HCT116 (cell line): ENCODE measurements around the gene SHOC2.

Experiments
- CEBPB ChIP-seq: IDR thresholded peaks from 2 replicates; pipeline ENCODE4 v1.6.1; 2012; ENCODE audit warnings: low read depth
- EZH2 ChIP-seq: fragments of 200-600 bp; sonication (generic); IDR thresholded peaks from 2 replicates; pipeline ENCODE4 v1.6.1; 2017; ENCODE audit warnings: antibody characterized with exemption, mixed run types
- EZH2phosphoT487 ChIP-seq: fragments of 200-600 bp; IDR thresholded peaks from 2 replicates; pipeline ENCODE4 v1.6.1; 2018; ENCODE audit warnings: antibody characterized with exemption, borderline replicate concordance
- FOSL1 ChIP-seq: IDR thresholded peaks from 2 replicates; pipeline ENCODE4 v1.6.1; 2012; ENCODE audit warnings: low read depth
- JUND ChIP-seq: IDR thresholded peaks from 2 replicates; pipeline ENCODE4 v1.6.1; 2012
- MAX ChIP-seq: IDR thresholded peaks from 2 replicates; pipeline ENCODE4 v1.6.1; 2012
- POLR2A ChIP-seq: IDR thresholded peaks from 2 replicates; pipeline ENCODE4 v1.7.0; 2011; ENCODE audit warnings: borderline replicate concordance; ENCODE audit not compliant: insufficient read depth, insufficient read length; ENCODE audit errors: extremely low read depth
- POLR2AphosphoS5 ChIP-seq: IDR thresholded peaks from 2 replicates; pipeline ENCODE4 v1.6.1; 2011; ENCODE audit warnings: mild to moderate bottlenecking, low read depth, low read length, moderate library complexity
- REST ChIP-seq: IDR thresholded peaks from 2 replicates; pipeline ENCODE4 v1.6.1; 2012; ENCODE audit warnings: low read depth
- SIN3A ChIP-seq: IDR thresholded peaks from 2 replicates; pipeline ENCODE4 v1.6.1; 2012; ENCODE audit warnings: low read depth
- ZFX ChIP-seq: fragments of 450-650 bp; IDR thresholded peaks from 2 replicates; pipeline ENCODE4 v1.6.1; 2017
- ZNF274 ChIP-seq: fragments of 200-500 bp; sonication (Bioruptor generic); IDR thresholded peaks from 2 replicates; pipeline ENCODE4 v1.6.1; 2014; ENCODE audit warnings: mild to moderate bottlenecking, low read depth, low read length, inconsistent platforms
- TF ChIP-seq, protein P1 (sequence below), 3 experiments: fragments of 200-600 bp in 1 of 3; sonication (generic) in 1 of 3; IDR thresholded peaks in 2 of 3; conservative IDR thresholded peaks in 1 of 3; 2 replicates each; pipeline ENCODE4 v1.5.1; 2012 to 2017; ENCODE audit warnings: low read depth in 2 of 3, low read length in 2 of 3, antibody characterized with exemption in 1 of 3, borderline replicate concordance in 1 of 3, control low read depth in 1 of 3, mild to moderate bottlenecking in 1 of 3, mixed read lengths in 1 of 3, mixed run types in 1 of 3, moderate library complexity in 1 of 3; ENCODE audit not compliant: insufficient read depth in 1 of 3

DNA sequence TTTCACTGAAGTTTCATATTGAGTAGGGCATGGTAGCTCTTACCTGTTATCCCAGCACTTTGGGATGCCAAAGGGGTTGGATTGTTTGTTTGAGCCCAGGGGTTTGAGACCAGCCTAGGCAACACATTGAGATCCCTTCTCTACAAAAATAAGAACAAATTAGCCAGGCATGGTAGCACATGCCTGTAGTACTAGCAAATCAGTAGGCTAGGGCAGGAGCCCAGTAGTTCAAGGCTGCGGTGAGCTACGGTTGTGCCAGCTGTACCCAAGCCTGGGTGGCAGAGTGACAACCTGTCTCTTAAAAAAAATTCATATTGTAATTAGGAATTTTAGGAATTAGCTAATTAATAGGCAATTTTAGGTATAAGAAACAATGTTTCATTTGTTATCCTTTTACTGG, 18.4 kb upstream of the SHOC2 start:
- TF ChIP-seq EZH2 (no peak), MAX (no peak), EZH2phosphoT487 (no peak), REST (no peak), POLR2AphosphoS5 (no peak), SIN3A (no peak), POLR2A (no peak), FOSL1 (no peak), JUND (no peak), CEBPB (no peak), ZFX (no peak), ZNF274 (no peak)
- TF ChIP-seq, protein P1, sequence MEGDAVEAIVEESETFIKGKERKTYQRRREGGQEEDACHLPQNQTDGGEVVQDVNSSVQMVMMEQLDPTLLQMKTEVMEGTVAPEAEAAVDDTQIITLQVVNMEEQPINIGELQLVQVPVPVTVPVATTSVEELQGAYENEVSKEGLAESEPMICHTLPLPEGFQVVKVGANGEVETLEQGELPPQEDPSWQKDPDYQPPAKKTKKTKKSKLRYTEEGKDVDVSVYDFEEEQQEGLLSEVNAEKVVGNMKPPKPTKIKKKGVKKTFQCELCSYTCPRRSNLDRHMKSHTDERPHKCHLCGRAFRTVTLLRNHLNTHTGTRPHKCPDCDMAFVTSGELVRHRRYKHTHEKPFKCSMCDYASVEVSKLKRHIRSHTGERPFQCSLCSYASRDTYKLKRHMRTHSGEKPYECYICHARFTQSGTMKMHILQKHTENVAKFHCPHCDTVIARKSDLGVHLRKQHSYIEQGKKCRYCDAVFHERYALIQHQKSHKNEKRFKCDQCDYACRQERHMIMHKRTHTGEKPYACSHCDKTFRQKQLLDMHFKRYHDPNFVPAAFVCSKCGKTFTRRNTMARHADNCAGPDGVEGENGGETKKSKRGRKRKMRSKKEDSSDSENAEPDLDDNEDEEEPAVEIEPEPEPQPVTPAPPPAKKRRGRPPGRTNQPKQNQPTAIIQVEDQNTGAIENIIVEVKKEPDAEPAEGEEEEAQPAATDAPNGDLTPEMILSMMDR (IDR thresholded peaks at IDR 0.05 in 2 of 3, conservative IDR thresholded peaks at IDR 0.05 in 1 of 3; ENCODE audit: borderline replicate concordance in 1 of 3, insufficient read depth in 1 of 3, low read depth in 2 of 3, low read length in 2 of 3) = no peak
